GM20431 (cell line): Measurements from ENCODE around the gene CSRNP3.

Experiments
- in situ Hi-C: fragments of 300-500 bp; cut with MseI, MboI; formaldehyde crosslinking; loops from one replicate; pipeline ENCODE4 v1.15.0; 2020; ENCODE audit warnings: low sequenced_read_pairs; ENCODE audit not compliant: unreplicated experiment

CSRNP3 gene

GRCh38 chr2:165716091-165716490 is 246.6 kb downstream of the CSRNP3 start:
- in situ Hi-C loops: no loop called here

DNA sequence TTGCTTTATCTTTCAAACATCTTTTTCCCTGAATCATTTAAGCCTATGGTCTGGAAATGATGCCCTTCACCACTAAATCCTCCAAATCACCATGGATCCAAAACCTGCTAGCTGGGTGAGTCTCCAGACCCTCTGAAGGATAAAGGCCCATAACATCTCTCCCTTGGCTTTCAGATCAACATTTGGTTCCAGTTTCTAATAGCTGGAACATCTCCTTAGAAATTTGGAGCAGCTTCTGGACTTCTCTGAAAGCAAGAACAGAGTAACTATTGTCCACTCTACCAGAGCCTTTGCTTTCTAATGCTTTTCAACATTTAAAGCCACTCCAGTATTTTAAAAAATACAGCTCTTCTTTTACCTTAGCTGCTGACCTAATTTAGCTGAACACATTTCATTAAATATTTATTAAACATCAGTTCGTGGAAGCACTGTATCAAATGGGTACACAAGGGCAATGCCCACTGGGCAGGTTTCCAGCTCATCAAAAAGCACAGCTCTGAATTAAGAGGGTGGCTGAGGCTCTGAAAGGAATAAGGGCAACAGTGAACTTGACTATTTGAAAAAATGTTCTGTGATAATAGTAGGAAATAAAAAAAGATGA is 249.2 kb downstream of the CSRNP3 start:
- in situ Hi-C loops: no loop called here

GRCh38 chr2:165720511-165720910 is 251.0 kb downstream of the CSRNP3 start:
- in situ Hi-C loops: no loop called here

- in situ Hi-C loops: no loop called here
These were observed 255.9 kb downstream of the CSRNP3 start for GRCh38 chr2:165725421-165725820.
